Measurements from ENCODE around the gene PSMD12. TPM values are rescaled to one million over a fixed set of nuclear protein-coding genes. Genes with fewer than 3 reads are reported as not detected.

PSMD12 gene
- total and polyA plus RNA-seq, 9 of the 15 experiments (the other 6 are each of a cell fraction or from before 2014, with no cell fraction given): 36.6 to 150 (median 65.5) TPM

DNA sequence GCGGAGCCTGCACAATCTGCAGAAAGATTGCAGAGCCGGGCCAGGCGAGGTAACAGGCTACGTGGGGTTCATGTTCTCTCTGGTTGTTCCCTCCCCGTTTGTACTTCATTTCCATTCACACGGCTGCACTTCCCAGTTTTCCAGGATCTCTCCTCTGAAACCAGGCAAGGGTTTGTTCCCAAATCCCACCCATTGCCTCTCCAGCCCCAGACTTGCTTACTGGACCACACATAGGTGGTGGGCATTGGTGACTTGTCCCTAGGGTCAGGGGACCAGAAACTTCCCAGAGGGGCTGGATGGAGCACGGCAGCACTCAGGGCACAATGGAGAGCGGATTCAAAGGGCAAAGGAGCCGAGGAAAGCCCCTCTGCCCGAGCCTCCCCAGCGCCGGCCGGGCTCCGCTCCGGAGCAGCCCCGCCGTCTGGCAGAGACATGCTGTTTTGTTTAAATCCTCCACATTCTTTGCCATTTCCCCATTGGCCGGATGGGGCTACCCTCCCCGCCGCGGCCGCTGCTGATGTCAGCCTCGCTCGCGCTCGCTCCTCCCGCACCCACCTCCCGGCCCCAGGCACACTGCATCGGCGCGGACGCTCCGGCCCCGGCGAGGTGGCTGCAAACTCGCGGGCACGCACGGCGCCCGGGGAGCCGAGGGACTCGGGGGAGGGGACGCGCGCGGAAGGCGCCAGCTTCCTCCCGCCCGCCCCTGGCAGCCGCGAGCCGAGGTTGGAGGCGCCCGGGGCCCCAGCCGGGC is 10.5 kb upstream of the PSMD12 start, which contains the start of gene PITPNC1:
Gene PITPNC1, plus strand, starts transcription at position 545 of the 751 bp plus-strand sequence.
- Histone ChIP-seq H3K36me3 (ENCODE audit: control insufficient read depth, insufficient read depth, low read length) (no peaks in the 10 kb centered on the region), H3K9me1 (ENCODE audit: control insufficient read depth, insufficient read depth, low read length) (no peaks in the 10 kb centered on the region), H3K4me2 (ENCODE audit: insufficient read depth, low read length) (peak within 1 kb of the TSS; percentile 84), H3K79me2 (ENCODE audit: control insufficient read depth, insufficient read depth, low read length) (no peaks in the 10 kb centered on the region), H3K9ac (ENCODE audit: insufficient read depth in 1 of 2, low read depth in 2 of 2, low read length in 2 of 2) (peak within 1 kb of the TSS; percentile 49 to 92), H3K9me3 (replicated peaks; ENCODE audit: control insufficient read depth, insufficient read depth, low read depth, low read length) (peaks cover 6% of the 10 kb centered on the region; the same call in 1 of the 2 replicates), H2AFZ (ENCODE audit: low read depth, low read length) (peak within 1 kb of the TSS; percentile 79), H3K27ac (ENCODE audit: extremely low read depth, low read depth, low read length) (no peak within 1 kb of the TSS), H3K27me3 (ENCODE audit: control insufficient read depth in 2 of 2, insufficient read depth in 2 of 2, low read length in 2 of 2) (peaks cover 9 to 10% of the 10 kb centered on the region in 2 experiments; a peak in 3 of 5 replicates), H3K4me3 (peak within 1 kb of the TSS; percentile 60), H3K4me1 (replicated peaks in 1 of 2; ENCODE audit: control insufficient read depth in 2 of 2, insufficient read depth in 2 of 2, low read length in 2 of 2) (peaks cover 18 to 44% of the 10 kb centered on the region in 2 experiments; a peak in 4 of 5 replicates), H4K20me1 (replicated peaks; ENCODE audit: control insufficient read depth, insufficient read depth, low read length) (0 out of 2 replicates have a peak, but pooled peaks cover 8% of the 10 kb centered on the region)
- WGBS (ENCODE audit: insufficient coverage, low coverage, missing lambda C conversion rate): 2% methylated on average over 41 of the region's 56 CpGs
- CTCF ChIA-PET (ENCODE audit: low intra/inter-chr PET ratio): no interaction called here
- POLR2A ChIA-PET: interaction anchor here (0.6 to 1.3 kb wide), 4 partner anchors 10 to 616 kb away, joined by 3 to 6 read pairs (median 4); partner anchors contain the start of gene PSMD12
- intact Hi-C loops (cut with micrococcal nuclease): loop anchor here (5.0 kb wide), 3 partner anchors 100 to 310 kb away; no protein-coding TSS in a partner anchor
- in situ Hi-C loops (cut with MboI): loop anchor here (25.0 kb wide), 1 partner anchor 310 kb away; no protein-coding TSS in a partner anchor
- FAIRE-seq: no peak
- peak; percentile 83 for ATAC-seq
- peak; percentile 63 to 80 (median 73) for DNase-seq (ENCODE audit: extremely low read depth in 1 of 4, low spot score in 3 of 4)
- no TSS peak for BruUV-seq (replicated peaks)
- TF ChIP-seq RCOR1 (IDR thresholded peaks at IDR 0.05; ENCODE audit: borderline replicate concordance in 1 of 2, low read depth in 2 of 2, low read length in 2 of 2) (peak in 1 of 2 experiments; percentile 56; a peak in 1 of 4 replicates), POLR2G (IDR thresholded peaks at IDR 0.05; ENCODE audit: low read depth, low read length) (peak; percentile 64), TAF1 (IDR thresholded peaks at IDR 0.05; ENCODE audit: control insufficient read depth, extremely low read depth, insufficient read depth, low read length, severe bottlenecking) (peak; percentile 12), SLC30A9 (CRISPR knock-in tag; IDR thresholded peaks at IDR 0.05) (no peak), HNRNPLL (IDR thresholded peaks at IDR 0.05; ENCODE audit: low read depth, low read length, poor library complexity, severe bottlenecking) (no peak), BHLHE40 (IDR thresholded peaks at IDR 0.05; ENCODE audit: low read length) (no peak), NR2F6 (CRISPR knock-in tag; IDR thresholded peaks at IDR 0.05) (no peak), ZC3H11A (IDR thresholded peaks at IDR 0.05; ENCODE audit: low read depth, low read length) (no peak), TCFL5 (CRISPR knock-in tag; conservative IDR thresholded peaks at IDR 0.05) (no peak), L3MBTL2 (IDR thresholded peaks at IDR 0.05) (peak; percentile 39), ZBTB11 (CRISPR knock-in tag; IDR thresholded peaks at IDR 0.05) (no peak; a peak in 1 of 6 replicates), RBM22 (IDR thresholded peaks at IDR 0.05; ENCODE audit: low read depth, low read length, poor library complexity, severe bottlenecking) (no peak), ELF2 (CRISPR knock-in tag; IDR thresholded peaks at IDR 0.05) (no peak), NONO (IDR thresholded peaks at IDR 0.05; ENCODE audit: low read depth in 2 of 2, low read length in 1 of 2) (peak in 1 of 2 experiments; percentile 80; a peak in 1 of 4 replicates), ZNF146 (CRISPR knock-in tag; IDR thresholded peaks at IDR 0.05; ENCODE audit: unreplicated experiment) (no peak)
- TF ChIP-seq, protein P1, sequence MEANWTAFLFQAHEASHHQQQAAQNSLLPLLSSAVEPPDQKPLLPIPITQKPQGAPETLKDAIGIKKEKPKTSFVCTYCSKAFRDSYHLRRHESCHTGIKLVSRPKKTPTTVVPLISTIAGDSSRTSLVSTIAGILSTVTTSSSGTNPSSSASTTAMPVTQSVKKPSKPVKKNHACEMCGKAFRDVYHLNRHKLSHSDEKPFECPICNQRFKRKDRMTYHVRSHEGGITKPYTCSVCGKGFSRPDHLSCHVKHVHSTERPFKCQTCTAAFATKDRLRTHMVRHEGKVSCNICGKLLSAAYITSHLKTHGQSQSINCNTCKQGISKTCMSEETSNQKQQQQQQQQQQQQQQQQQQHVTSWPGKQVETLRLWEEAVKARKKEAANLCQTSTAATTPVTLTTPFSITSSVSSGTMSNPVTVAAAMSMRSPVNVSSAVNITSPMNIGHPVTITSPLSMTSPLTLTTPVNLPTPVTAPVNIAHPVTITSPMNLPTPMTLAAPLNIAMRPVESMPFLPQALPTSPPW (CRISPR knock-in tag; IDR thresholded peaks at IDR 0.05): peak; percentile 42

All from K562 (cell line).